SKM-1 (cell line): Measurements from ENCODE around the gene DOK7.
"Not testable (repeated sequence)": the region's sequence is repeated elsewhere in the genome, so short reads cannot be mapped to it uniquely, and the experiment has no call there.

ENCODE experiments used
- DNase-seq: peaks from one replicate; lab custom pipeline; 2025; ENCODE audit not compliant: unreplicated experiment; lab: John Stamatoyannopoulos, UW

Gene DOK7

DNA sequence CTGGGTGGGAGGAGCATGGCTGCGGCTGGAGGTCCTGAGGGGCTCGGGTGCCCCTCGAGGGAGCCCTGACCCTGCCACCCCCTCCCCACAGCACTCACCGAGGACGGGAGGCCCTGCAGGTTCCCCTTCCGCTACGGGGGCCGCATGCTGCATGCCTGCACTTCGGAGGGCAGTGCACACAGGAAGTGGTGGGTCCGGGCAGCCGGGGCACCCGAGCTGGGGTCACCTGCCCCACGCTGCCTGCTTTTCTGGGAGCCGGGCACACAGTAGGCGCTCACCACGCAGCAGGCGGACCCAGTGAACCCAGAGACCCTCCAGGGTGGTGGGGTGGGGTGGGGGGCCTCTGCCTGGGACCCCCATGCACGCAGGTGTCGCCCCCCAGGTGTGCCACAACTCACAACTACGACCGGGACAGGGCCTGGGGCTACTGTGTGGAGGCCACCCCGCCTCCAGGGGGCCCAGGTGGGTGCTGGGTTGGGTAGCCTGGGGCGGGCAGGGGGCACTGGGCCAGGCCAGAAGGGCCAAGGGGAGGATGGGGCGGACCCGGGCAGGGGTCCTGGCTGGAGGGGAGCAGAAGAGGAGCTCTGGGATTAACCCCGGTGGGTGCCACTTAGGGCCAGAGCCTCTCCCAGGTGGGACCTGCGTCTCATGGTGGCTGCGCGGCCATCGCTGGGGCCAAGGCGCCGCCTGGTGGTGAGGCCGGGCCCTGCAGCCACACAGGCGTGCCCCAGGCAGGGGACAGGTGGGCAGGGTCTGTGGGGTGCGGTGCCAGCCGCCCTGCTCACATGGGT lies 20.0 kb upstream of the DOK7 start:
- DNase-seq: no peak

DNA sequence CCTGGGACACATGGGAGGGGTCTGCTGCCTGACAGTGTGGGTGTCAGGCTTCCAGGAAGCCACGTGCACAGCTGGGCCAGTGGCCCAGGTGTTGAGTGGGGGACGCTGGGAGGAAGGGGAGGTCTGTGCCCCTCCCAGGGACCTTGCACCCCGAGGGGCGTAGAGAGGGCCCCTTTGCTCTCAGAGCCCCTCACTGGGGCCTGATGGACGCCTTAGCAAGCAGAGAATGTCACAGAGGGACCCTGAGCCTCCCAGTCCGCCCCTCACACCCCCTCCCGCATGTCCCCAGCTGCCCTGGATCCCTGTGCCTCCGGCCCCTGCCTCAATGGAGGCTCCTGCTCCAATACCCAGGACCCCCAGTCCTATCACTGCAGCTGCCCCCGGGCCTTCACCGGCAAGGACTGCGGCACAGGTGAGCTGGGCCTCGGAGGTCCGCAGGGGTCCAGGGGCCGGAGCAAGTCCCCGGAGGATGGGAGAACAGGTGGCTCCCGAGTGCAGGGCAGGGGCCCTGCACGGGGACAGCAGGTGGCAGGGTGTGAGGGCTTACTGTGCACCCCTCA lies 19.3 kb upstream of the DOK7 start:
- no peak for DNase-seq

DNA sequence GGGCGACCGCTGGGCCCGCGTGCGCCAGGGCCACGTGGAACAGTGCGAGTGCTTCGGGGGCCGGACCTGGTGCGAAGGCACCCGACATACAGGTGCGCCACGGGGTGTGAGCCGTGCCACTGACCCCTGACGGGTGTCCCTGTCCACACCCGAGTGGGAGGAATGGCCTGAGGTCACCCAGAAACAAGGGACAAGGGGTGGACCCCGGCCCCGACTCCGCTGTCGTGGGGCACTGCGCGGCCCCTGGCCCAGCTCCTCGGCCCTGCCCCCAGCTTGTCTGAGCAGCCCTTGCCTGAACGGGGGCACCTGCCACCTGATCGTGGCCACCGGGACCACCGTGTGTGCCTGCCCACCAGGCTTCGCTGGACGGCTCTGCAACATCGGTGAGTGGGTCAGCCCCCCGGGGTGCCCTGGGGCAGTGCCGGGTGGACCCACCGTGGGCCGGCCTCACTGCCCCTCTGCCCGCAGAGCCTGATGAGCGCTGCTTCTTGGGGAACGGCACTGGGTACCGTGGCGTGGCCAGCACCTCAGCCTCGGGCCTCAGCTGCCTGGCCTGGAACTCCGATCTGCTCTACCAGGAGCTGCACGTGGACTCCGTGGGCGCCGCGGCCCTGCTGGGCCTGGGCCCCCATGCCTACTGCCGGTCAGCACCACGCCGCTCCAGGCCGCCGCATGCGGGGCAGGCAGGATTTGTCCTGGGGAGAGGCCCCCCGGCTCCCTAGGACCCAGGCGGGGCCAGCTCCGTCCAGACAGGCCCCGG lies 18.6 kb upstream of the DOK7 start:
- no peak for DNase-seq

DNA sequence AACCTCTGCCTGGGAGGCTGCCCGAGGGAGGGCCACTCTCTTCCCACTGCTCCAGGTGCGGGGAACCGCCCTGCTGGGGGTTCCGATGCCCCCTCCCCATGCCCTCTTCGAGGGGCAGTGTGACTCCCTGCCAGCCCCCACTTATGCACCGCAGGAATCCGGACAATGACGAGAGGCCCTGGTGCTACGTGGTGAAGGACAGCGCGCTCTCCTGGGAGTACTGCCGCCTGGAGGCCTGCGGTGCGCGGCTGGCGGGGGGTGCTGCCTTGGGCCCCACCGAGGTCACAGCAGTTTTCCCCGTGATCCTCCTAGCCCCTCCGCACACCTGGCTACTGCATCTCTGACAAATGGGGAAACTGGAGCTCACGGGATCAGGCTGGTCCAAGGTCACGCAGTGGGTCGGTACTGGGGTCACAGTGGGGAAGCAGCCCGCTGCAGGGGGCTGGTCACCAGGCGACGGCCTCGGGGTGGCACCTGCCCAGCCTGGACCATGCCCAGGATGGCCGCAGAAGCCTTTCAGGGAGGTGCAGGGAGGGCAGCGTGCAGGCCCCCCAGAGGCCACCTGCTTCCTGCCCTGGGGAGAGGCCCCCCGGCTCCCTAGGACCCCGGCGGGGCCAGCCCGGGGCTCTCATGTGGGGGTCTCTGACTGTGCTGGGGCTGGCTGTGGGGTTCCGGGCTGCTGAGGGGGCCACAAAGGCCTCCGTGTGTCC lies 17.8 kb upstream of the DOK7 start:
- DNase-seq: no peak

DNA sequence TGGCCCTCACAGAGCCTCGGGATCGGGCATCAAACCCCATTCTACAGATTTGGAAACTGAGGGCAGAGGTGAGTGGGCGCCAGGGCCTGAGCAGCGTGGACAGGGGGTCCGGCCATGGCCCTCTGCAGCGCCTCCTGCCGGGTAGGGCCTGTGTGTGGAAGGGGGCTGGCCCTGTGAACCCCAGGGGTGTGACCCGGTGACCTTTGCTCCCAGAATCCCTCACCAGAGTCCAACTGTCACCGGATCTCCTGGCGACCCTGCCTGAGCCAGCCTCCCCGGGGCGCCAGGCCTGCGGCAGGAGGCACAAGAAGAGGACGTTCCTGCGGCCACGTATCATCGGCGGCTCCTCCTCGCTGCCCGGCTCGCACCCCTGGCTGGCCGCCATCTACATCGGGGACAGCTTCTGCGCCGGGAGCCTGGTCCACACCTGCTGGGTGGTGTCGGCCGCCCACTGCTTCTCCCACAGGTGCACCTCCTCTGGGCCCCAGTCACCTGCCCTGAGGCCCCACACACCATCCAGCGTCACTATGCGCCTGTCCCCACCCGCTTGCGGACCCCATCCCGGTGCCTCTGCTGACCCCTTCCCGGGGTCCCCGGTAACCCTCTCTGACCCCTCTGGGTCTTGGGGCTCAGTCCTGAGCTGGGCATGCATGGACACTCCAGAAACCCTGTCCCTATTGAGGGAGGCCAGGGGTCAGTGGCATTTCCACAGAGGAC lies 17.1 kb upstream of the DOK7 start:
- DNase-seq: no peak

DNA sequence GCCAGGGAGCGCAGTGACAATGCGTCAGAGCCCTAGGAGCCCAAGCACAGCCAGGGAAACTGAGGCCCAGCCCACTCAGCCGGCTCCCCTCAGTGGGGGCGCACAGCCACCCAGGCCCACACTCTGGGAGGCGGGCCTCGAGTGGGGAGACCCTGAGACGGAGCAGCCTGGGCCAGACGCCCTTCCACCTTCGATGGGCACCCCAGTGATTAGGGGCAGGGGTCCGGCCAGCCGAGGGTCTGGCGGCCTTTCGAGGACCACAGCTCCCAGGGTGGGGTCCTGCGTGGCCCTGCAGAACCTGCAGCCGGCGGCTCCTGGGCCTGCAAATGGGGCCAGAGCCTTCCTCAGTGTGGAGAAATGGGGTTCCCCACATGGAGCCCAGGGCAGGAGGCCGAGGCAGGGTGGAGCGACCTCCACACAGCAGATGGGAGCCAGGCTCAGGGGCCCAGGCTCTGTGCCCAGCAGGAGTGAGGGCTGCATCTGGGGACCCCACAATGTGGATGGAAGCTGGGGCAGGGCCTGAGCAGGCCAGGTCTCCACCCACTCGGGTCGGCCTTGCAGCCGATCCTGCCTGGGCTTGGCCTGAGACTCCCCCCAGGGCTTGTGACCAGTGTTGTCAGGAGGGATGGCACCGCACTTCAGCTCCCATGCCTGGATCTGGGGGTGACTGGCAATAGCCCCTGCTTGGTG lies 16.3 kb upstream of the DOK7 start:
- no peak for DNase-seq

DNA sequence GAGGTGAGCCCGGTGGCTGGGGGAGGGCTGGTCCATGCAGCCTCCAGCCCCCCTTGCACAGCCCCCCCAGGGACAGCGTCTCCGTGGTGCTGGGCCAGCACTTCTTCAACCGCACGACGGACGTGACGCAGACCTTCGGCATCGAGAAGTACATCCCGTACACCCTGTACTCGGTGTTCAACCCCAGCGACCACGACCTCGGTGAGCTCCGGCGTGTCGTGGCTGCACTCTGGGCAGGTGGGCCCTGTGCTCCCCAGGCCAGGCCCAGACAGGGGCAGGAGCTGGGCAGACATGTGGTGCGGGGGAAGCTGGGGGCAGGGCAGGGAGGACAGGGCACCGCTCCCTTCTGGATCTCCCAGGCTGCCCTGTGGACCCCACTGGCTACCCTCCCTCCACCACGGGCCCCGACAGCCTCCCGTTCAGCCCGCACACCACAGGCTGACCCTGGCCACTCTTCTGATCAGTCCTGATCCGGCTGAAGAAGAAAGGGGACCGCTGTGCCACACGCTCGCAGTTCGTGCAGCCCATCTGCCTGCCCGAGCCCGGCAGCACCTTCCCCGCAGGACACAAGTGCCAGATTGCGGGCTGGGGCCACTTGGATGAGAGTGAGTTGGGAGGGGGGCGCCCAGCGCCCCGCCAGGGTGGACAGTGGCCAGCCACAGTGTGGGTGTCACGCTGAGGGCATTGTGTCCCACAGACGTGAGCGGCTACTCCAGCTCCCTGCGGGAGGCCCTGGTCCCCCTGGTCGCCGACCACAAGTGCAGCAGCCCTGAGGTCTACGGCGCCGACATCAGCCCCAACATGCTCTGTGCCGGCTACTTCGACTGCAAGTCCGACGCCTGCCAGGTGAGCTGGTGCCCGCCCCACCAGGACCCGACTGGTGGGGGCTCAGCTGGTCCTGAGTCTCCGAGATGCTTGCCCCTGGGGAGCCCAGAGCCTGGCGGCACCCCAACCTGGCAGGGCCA lies 15.4 kb upstream of the DOK7 start:
- no peak for DNase-seq

DNA sequence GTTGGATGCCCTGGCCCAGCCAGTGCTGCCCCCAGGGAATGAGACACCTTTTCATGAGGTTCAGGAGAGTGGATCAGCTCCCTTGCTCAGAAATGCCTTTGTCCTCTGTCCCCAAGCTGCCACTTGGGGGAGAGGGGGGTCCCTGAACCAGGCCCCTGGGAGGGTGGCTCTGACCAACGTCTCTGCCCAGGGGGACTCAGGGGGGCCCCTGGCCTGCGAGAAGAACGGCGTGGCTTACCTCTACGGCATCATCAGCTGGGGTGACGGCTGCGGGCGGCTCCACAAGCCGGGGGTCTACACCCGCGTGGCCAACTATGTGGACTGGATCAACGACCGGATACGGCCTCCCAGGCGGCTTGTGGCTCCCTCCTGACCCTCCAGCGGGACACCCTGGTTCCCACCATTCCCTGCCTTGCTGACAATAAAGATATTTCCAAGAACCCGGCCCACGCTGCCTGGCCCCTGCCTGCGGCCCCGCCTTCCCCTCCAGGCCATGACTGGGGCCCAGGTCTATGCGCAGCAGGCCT lies 14.0 kb upstream of the DOK7 start:
- no peak for DNase-seq

DNA sequence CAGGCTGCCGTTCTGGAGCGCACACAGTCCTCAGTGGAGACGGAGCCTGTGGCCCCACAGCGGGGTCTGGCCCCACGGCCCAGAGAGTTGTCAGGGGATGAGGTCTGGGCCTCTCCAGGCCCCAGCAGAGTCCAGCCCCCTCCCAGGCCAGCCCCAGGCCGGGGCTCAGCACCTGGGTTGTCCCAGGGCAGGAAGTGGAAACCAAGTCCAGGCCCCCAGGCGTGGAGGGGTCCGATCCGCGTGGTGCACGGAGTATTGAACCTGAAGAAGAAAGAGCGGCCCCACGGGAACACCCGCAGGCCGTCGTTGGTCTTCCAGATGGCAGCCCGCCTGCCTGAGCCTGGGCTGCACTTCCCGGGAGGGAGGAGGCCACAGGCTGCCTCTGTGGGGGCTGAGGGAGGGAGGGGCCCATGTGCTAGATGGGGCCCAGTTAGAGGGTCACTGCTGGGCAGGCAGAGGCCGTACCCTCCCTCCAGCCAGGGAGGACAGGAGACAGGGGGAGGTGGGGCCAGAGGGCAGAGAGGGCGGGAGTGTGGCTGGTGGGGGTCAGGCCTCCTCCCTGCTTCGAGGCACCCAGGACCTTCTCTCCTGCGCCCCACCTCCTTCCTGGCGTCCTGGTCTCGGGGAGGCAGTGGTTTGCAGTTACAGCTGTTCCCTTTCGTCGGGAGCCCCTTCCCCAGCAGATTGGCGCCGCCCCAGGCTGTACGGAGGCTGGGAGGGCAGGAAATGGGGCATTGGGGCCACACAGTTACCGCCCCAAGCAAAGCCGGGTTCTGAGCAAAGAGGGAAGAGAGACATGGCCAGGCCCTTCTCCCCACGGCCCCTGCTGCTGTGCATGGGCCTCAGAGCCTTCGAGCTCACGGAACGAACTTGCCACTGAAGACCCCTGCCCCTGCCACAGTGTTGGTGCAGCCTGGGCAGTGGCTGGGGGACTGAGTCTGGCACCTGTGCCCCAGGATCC lies 13.3 kb upstream of the DOK7 start:
- no peak for DNase-seq

DNA sequence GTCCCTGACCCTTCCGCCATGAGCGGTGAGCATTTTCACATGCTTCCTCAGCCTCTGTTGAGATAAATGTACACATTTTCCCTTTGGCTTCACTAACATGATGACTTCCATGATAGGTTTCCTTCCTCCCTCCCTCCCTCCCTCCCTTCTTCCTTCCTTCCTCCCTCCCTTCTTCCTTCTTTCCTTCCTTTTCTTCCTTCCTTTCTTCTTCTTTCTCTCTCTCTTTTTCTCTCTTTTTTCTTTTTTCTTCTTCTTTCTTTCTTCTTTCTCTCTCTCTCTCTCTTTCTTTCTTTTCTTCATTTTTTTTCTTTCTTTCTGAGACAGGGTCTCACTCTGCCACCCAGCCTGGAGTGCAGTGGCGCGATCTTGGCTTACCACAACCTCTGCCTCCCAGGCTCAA lies 12.5 kb upstream of the DOK7 start:
- DNase-seq: no peak

DNA sequence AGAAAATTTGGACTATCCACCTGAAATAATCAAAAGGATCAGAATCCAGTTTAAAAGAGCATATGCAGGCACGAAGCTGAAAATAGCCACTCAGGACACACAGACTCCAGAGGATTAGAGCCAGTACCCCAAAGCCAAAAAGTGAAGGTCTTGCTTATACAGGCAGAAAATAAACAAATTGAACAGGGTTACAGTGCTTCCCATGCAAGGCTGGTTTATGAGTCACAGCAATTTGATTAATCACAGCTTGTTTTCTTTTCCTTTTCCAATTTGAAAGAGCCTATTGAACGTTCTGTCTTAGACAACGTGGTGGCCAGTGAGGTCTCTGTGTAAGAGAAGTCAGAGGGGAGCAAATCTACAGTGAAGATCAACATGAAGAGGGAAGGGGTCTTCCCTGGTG lies 11.2 kb upstream of the DOK7 start:
- DNase-seq: no peak

DNA sequence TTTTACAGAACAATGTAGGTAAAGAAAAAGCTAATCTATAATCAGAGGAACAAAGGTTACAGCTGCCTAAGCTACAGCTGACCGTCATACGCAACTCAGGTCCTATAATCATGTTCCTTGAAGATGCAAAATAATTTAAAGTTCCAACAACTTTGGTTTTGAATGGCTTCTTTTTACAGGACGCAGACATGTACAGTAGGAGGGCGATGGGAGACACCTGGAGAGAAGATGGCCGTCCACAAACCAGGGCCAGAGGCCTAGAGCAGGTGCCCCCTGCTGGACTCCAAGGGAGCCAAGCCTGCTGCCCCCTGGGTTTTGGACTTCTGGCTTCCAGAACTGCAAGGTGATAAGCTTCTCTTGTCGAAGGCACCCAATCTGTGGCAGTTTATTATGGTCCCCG lies 10.7 kb upstream of the DOK7 start:
- DNase-seq: no peak

DNA sequence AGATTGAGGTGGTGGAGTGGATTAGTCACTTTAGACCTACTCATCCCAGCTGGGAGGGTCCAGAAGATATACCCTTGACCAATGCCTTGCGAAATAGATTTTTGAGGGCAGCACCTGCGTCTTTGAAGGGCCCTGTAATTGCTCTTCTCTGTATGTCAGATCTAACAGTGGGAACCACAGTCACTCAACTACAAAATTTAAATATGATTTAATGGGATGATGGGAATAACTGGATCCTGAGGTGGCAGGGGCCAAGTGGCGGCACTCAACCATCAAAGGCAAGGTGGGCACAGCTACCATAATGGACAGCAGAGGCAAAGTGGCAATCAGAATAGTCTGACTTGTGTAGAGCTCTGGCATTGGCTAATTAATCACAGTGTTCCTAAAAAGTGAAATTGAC lies 7.5 kb upstream of the DOK7 start:
- not testable (repeated sequence) for DNase-seq

DNA sequence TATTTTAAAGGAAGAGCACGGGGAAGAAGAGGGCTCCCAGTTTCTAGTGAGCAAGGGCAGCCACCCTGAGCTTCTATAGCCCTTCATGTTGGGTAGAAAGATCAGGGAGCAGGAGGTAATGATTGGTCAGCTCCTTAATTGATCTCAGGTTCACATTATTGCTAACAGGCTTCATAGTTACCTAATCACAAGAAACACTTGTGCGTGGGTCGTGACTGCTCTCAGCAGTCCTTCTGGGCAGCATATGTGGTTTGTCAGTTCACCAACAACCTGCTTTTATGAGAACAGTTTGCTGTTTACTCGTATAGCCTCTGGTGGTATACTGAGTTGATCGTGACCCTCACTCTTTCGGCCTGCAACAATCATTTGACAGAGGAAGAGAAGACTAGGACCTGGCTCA lies 4.7 kb upstream of the DOK7 start:
- DNase-seq: no peak

DNA sequence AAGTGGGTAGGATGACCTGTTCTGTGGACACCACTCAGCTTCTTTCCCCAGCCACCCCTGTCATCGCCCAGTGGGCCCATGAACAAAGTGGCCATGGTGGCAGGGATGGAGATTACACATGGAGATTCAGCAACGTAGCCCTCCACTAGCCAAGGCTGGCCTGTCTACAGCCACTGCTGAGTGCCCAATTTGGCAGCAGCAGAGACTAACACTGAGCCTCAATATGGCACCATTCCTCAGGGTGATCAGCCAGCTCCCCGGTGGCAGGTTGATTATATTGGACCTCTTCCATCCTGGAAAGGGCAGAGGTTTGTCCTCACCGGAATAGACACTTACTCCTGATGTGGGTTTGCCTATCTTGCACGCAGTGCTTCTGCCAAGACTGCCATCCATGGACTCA lies 4.0 kb upstream of the DOK7 start:
- not testable (repeated sequence) for DNase-seq

DNA sequence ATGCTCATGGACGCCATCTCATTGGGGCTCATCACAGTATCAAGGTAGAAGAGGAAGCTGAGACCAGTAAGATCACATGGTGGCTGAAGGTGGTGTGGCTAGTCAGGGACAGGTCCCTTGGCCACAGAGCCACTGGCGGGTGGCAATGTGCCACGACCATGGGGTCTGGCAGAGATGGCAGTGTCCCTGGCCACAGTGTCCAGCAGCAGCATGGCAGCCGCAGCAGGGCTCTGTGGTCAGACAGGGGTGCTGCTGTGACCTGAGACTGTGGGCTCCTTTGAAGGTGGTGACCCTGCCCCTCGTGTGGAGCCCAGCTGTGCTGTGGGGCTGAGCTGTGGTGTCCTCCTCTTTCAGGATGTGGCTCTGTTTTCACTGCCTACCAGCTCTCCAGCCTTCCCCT lies 2.2 kb upstream of the DOK7 start:
- no peak for DNase-seq

DNA sequence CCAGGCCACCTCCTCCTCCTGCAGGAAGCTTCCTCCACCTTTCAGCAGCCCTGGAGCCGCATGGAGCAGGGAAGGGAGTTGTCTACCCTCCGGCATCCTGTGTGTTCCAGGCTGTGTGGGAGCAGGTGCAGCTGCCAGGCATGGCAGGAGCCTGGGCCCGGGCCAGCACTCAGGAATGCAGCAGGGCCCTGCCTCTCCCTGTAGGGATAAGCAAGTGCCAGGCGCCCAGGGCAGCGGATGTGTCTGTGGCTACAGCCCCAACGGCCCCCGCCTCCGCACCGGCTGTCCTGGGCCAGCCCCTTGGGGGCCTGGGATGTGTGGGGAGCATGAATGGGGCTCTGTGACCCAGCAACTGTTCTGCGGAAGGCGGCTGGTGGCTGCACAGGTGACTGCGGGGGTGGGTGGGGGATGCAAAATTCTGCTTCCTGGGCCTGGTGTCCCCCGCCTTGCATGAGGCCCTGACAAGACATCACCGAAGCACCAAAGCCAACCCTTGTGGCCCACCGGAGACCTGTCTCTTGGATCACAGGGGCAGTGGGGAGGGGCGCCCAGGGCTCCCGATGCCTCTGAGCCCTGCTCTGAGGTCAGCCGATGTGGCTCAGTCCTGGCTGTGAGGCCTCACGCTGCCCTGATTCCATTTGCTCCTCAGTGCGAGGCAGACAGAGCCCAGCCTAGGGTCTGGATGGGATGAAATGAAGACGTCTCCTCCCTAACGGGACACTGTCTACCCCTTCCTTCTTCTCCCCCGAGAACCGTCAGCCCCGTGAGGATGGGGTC lies 1.4 kb upstream of the DOK7 start:
- no peak for DNase-seq
